ENCODE results near the gene TFAP2B.

The TFAP2B gene

DNA sequence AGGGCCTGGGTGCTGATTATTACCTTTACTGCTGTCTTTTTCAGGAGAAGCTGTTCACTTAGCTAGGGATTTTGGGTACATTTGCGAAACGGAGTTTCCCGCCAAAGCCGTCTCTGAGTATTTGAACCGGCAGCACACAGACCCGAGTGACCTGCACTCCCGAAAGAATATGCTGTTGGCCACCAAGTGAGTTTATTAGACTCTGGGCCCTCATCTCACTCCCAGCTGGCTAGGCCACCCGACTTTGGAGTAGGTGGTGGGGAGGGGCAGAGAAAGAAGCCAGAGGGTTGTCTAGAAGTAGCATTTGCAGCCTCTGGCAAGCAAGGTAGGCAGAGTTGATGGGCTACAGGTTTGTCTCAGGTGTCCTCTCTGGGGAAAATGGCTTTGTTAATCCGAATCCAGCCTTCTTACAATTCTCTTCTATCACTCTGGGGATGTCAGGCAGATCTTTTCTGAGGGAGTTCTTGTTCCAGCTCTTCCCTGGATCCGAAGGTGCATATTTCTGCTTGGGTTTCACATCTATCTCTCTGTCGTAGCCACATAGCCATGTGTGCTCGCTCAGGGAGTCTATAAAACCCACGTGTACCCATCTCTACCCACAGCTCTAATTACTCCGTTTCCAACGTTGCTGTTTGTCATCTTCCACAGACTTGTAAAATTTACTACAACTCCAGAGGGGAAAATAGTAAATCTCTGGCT lies 21.6 kb downstream of the TFAP2B start:
- H3K4me3 ChIP-seq (ENCODE audit: low read depth, low read length): no peak overlapping the region
- TF ChIP-seq MYC (IDR thresholded peaks at IDR 0.05; ENCODE audit: low read depth, low read length): no peak
- TF ChIP-seq CTCF (IDR thresholded peaks at IDR 0.05; ENCODE audit: low read depth, low read length): no peak
- no peak for DNase-seq (ENCODE audit: low read depth)

DNA sequence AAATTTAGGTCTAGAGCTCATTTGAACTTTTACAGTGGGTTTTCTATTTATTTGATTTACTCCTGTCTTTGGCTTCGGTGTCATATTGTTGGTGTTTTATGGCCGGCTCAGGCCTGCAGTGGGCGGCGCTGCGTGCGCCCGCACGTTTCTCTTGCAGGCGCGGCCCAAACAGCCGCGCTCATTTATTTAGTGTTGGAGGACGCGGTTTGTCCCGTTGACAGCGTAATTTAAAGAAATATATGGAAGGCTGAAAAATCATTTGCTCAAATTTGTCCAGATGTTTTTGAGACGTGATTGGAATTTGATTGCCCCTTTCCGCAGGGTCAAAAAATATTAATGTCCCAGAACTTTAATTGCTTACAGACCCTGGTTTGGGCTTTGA lies 22.1 kb downstream of the TFAP2B start:
- no peak for TF ChIP-seq MYC (IDR thresholded peaks at IDR 0.05; ENCODE audit: low read depth, low read length)
- no peak for DNase-seq (ENCODE audit: low read depth)
- no peak overlapping the region for H3K4me3 ChIP-seq (ENCODE audit: low read depth, low read length)

DNA sequence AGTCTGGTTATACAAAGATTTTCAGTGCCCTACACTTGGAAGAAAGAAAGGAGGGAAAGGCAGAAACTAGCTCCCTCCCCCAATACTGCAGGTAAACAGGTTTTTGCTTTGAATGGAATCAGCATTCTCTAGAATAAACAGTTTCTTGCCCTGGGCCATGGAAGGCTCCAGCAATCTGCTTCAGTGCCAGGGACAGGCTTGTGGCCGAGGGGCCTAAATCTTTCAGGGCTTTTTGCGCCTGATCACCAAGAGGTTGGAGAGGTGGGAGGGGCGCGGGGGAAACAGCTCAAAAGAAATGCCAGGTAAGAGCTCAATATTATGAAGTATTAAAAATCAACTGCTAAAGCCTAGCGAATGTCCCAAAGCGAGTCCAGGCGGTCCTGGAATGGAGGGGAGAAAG lies 23.8 kb downstream of the TFAP2B start:
- DNase-seq (ENCODE audit: low read depth): no peak
- TF ChIP-seq CTCF (IDR thresholded peaks at IDR 0.05; ENCODE audit: low read depth, low read length) (no peak), MYC (IDR thresholded peaks at IDR 0.05; ENCODE audit: low read depth, low read length) (no peak), POLR2A (IDR thresholded peaks at IDR 0.05; ENCODE audit: extremely low read depth, insufficient read length) (no peak)
- TF ChIP-seq, protein P1, sequence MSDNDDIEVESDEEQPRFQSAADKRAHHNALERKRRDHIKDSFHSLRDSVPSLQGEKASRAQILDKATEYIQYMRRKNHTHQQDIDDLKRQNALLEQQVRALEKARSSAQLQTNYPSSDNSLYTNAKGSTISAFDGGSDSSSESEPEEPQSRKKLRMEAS (IDR thresholded peaks at IDR 0.05; ENCODE audit: low read depth, low read length): no peak
- H3K4me3 ChIP-seq (ENCODE audit: low read depth, low read length): no peak overlapping the region

DNA sequence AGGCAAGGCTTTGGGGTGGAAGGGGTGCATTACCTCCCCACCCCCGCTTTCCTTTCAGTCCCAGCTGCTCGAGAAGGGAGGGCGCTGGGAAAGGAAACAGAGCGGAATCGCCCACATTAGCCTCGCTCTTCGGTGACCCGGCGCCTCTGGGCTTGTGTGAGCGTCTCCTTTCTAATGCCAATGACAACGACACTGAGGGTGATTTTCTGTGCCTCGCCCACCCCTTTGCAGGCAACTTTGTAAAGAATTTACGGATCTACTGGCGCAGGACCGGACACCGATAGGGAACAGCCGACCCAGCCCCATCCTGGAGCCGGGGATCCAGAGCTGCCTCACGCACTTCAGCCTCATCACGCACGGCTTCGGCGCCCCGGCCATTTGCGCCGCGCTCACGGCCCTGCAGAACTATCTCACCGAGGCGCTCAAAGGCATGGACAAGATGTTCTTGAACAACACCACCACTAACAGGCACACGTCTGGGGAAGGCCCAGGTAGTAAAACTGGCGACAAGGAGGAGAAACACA lies 24.3 kb downstream of the TFAP2B start:
- H3K4me3 ChIP-seq (ENCODE audit: low read depth, low read length): no peak overlapping the region
- no peak for DNase-seq (ENCODE audit: low read depth)
- TF ChIP-seq MYC (IDR thresholded peaks at IDR 0.05; ENCODE audit: low read depth, low read length) (no peak), CTCF (IDR thresholded peaks at IDR 0.05; ENCODE audit: low read depth, low read length) (no peak), POLR2A (IDR thresholded peaks at IDR 0.05; ENCODE audit: extremely low read depth, insufficient read length) (no peak)
- TF ChIP-seq, protein P1 (IDR thresholded peaks at IDR 0.05; ENCODE audit: low read depth, low read length): no peak

DNA sequence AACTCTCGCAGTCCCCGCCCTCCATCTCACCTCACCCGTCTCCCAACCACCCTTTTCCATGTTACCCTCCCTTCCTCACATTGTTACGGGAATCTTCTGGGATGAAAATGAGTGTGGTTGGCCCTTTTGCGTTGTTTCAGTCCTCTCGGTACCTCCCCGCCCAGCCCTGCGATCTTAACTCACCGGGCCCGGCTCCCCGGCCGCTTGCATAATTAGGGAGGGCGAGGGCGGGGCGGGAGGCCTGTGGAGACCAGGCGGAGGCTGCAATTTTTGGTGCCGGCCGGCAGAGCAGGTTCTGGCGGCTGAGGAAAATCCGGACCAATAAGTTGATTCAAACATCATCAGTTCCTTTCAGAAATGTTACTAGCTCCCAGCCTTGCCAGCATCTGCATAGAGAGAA lies 25.2 kb downstream of the TFAP2B start:
- TF ChIP-seq POLR2A (IDR thresholded peaks at IDR 0.05; ENCODE audit: extremely low read depth, insufficient read length) (no peak), CTCF (IDR thresholded peaks at IDR 0.05; ENCODE audit: low read depth, low read length) (no peak), MYC (IDR thresholded peaks at IDR 0.05; ENCODE audit: low read depth, low read length) (no peak)
- TF ChIP-seq, protein P1 (IDR thresholded peaks at IDR 0.05; ENCODE audit: low read depth, low read length): no peak
- no peak for DNase-seq (ENCODE audit: low read depth)
- no peak overlapping the region for H3K4me3 ChIP-seq (ENCODE audit: low read depth, low read length)

GRCh38 chr6:50845499-50846143 lies 26.9 kb downstream of the TFAP2B start:
- DNase-seq (ENCODE audit: low read depth): no peak

More at GRCh38 chr6:50845499-50846143, 26.9 kb downstream of the TFAP2B start:
- TF ChIP-seq POLR2A (IDR thresholded peaks at IDR 0.05; ENCODE audit: extremely low read depth, insufficient read length) (no peak), MYC (IDR thresholded peaks at IDR 0.05; ENCODE audit: low read depth, low read length) (no peak), CTCF (IDR thresholded peaks at IDR 0.05; ENCODE audit: low read depth, low read length) (no peak)
- TF ChIP-seq, protein P1 (IDR thresholded peaks at IDR 0.05; ENCODE audit: low read depth, low read length): no peak
- H3K4me3 ChIP-seq (ENCODE audit: low read depth, low read length): no peak overlapping the region
